HG02759 (cell line): Measurements from ENCODE around the gene SLC12A4.
"Not testable (repeated sequence)": the region's sequence is repeated elsewhere in the genome, so short reads cannot be mapped to it uniquely, and the experiment has no call there.

ENCODE experiments used
- ATAC-seq: cut with Tn5 transposase; IDR thresholded peaks from one replicate; pipeline ENCODE4 v1.9.1; 2021; ENCODE audit warnings: mild to moderate bottlenecking, moderate library complexity; ENCODE audit not compliant: unreplicated experiment

The SLC12A4 gene

DNA sequence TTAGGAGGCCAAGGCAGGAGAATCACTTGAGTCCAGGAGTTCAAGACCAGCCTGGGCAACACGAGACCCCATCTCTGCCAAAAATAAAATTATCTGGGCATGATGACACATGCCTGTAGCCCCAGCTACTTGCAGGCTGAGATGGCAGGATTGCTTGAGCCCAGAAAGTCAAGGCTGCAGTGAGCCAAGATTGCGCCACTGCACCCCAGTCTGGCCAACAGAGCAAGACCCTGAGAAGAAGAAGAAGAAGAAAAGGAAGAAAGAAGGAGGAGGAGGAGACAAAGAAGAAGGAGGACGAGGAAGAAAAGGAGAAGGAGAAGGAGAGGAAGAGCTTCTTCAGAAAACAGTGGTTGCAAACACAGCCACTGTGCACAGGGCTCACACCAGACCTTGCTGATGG, 20.2 kb upstream of the SLC12A4 start:
- ATAC-seq: no peak

GRCh38 chr16:67987460-67988160, 19.2 kb upstream of the SLC12A4 start:
- no peak for ATAC-seq

- ATAC-seq: no peak
These were observed 18.5 kb upstream of the SLC12A4 start for GRCh38 chr16:67986949-67987348.

- no peak for ATAC-seq
These were observed 13.7 kb upstream of the SLC12A4 start for GRCh38 chr16:67982011-67982696.

DNA sequence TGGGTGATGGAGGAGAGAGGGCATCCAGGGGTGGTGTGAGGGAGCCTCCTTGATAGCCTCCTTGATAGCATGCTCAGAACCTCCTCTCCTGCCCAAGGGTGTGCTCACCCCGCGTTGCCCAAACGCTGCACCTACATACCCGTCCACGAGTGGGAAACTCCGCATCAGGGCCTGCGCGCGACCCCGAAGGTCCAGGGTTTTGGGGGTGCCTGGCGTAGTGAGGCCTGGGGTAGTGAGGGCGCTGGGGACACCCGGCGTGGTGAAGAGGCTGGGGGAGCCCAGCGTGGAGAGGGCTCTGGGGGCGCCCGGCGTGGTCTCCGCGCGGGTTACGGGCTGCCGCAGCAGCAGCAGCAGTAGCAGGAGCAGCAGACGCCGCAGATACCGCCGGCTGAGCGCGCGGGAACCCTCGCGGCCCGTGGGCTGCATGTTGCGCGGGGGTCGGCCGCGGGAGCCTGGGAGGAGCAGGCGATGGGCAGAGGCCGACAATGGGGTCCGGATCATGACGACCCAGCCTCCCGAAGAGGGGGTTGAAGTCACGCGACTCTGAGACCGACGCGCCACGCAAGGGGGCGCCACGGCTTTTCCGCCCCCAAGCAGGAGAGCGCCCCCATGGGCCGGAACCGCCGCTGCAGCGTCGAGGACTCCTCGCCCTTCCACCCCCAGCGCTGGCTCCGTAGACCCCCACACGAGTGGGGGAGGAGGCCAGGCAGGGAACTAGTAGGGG, 11.7 kb upstream of the SLC12A4 start, which contains the start of gene DPEP3:
DPEP3 (minus strand) TSS at position 545 of the 724 bp plus-strand sequence; CDS start at position 426, 119 bp downstream.
- no peak for ATAC-seq

DNA sequence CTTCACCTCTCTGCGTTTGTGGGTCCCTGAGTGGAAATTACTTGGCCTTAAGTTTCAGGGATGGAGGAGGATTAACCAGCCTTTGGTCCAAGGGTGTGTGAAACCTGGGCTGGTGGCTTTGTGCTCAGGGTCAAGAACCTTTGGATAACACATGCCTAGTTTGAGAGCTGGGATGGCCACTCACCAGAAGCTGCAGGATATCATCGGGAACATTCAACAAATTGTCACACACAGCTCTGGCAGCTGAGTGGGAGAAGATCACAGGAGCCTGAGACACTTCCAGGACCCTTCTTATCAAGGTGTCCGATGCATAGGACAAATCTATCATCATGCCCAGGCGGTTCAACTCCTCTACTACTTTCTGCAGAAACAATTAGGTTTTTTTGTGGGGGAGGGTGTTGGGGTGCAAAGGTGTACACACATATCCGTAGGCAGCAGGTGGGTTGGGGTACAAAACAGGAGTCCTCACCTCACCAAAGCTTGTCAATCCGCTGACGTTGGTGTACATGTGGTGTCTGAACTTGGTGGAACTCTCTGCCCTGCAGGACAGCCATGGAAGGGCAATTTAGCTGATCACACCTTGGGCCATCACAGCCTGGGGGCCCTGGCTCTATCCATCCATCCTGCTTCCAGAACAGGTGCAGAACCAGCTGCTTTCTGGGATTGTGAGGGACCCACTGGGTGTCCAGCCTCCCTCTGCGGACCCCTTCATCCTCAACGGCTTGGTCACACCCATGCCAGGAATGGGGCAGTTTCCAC, 9.2 kb upstream of the SLC12A4 start:
- no peak for ATAC-seq

GRCh38 chr16:67977005-67977404, 8.6 kb upstream of the SLC12A4 start:
- ATAC-seq: no peak

DNA sequence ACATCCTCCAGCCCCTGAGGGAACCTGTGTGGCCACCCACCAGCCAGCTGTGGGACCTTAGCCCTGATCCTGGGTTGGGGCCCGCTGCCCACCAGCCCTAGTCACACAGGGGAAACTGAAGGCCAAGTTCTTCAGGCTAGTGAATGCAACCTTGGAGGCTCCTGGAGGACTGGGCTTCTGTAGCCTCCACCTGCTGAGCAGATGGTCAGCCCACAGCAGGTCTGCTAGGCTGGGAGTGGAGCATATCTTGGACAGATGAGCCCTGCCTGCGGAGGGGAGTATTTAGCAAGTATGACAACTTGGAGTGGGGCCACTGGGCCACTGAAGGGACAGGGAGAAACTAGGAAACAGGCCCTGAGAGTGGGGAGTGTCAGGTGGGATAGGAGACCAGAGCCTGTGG, 7.8 kb upstream of the SLC12A4 start:
- ATAC-seq: no peak

GRCh38 chr16:67975321-67976105, 7.1 kb upstream of the SLC12A4 start:
- no peak for ATAC-seq

- ATAC-seq: not testable (repeated sequence)
These were observed 3.8 kb upstream of the SLC12A4 start for GRCh38 chr16:67972285-67972684.

DNA sequence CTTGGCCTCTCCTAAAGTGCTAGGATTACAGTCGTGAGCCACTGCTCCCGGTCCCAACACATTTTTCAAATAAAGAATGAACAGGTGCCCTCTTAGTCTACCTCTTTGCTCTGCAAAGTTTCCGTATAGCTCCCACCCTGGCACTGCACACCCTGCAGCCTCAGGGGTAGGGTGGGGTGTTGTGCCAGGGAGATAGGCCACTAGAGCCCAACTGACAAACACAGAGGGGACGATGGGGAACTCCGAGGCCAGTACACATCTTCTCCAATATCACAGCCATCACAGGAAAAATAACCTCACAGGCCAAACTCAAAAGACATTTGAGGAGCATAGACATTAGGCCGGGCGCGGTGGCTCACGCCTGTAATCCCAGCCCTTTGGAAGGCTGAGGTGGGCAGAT, 2.7 kb upstream of the SLC12A4 start:
- no peak for ATAC-seq

- no peak for ATAC-seq
These were observed 1.0 kb upstream of the SLC12A4 start for GRCh38 chr16:67969254-67970039.

DNA sequence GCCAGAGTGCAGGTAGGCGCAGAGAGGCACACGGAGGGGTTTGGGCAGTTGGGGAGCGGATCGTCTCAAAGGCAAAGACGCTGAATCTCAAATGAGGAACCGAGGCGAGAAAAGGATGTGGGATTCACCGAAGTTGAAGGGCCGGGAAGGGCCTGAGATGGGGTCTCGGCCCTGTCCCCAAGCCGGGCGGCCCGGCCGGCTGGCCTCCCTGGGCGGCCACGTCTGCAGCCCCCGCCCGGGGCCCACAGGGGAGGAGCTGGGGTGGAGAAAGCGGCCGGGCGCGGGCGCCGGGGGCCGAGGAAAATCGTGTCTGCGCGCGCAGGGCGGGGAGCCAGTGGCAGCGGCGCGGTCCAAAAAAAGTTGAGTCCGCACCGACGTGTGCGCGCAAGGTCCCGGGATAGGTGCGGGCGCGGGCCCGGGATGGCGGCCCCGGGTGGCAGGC, 458 bp downstream of the SLC12A4 start:
- ATAC-seq: peak; percentile 23

DNA sequence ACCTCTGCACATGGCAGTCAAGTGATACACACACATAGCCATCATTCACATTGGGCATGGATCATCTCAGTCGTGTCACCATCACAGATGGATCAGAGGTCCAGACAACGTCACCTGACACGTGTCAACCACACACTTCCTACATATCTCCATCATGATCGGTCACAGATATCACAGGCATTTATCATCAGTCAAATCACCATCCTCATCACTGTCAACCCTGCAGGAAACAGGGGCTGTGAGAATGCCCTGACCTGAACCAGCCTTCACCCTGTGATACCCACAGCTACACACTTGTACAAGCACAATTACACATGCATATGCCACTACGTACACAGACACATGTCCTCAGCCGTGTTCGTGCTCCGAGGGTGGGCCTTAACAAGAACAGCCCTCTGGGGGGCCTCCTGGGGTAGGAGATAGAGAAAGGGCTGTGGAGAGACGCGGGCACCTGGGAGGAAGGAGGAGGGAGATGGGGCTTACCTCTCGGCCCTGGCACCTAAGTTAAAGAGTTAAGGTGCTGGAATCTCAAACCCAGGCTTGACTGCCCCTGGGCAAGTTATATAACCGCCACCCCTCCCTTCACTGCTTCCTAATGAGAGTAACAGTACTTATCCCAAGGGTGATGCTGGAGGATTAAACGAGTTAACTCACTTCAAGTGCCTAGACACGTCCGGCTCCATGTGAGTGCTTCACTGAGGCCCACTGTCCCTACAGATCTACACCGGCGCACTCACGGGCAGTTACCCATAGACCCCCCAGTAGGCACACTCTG, 1.1 kb downstream of the SLC12A4 start:
- ATAC-seq: peak; percentile 3

DNA sequence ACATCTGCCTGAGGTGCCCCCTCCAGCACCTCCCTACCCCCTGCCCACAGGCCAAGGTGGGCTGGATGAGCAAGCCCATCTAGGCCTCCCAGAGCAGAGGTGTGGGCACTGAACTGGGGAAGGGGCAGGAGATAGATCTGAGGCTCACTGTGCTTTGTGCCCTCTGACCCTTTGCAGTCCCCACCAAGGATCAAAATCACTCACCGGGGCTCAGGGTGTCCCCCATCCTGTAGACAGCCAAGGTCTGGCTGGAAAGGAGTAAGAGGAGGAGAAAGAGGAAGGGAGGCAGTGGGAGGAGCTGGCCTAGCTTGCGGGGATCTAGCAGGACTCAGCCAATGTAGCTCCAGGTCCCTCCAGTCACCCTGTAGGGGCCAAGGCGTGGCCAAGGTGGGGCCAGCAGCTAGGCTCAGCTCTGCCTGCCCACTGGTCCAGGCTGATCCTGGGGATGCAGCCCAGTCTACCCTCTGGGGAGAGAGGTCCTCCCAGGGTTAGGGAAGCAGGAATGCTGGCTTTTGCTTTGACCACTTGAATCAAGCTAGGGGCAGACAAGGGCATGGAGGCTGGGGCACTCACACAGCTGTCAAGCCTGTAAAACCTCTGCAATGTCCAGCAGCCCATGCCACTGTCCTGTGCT, 1.8 kb downstream of the SLC12A4 start:
- no peak for ATAC-seq

GRCh38 chr16:67965668-67966548, 2.5 kb downstream of the SLC12A4 start:
- ATAC-seq: no peak

- ATAC-seq: no peak
These were observed 3.8 kb downstream of the SLC12A4 start for GRCh38 chr16:67964477-67965131.
